ENCODE results near the gene SLC39A11.
"Not testable (repeated sequence)": the region's sequence is repeated elsewhere in the genome, so short reads cannot be mapped to it uniquely, and the experiment has no call there.

SLC39A11 gene

GRCh38 chr17:73069841-73070240, 22.6 kb downstream of the SLC39A11 start:
- no peak for DNase-seq

DNA sequence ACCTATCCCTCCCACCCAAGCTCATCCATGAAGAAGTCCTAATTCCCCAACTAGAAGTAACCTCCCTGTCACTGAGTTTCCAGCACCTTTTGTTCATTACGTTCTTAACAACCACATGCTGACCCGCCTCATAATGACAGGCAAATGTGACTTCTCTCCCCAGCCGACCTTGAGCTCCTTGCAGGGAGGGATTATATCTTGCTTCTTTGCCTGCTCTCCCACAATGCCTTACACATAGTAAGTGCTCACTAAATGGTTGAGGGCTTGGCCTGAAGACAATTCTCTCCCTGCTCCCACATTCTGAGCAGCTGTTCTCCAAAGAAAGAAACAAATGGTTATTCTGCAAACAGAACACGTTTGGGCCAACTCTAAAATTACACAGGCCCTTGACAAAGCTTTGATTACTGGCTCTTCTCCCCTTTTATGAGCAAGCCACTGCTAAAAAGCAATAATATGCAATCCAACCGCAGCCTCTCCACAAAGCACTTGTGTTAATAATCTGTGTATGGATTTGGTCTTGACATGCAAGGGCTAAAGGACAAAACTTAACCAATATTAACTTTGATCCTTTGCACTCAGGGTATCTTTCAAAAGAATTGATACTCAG, 23.2 kb downstream of the SLC39A11 start:
- DNase-seq: no peak

- peak; percentile 63 for DNase-seq
Measured at GRCh38 chr17:73068322-73069153, 23.9 kb downstream of the SLC39A11 start.

DNA sequence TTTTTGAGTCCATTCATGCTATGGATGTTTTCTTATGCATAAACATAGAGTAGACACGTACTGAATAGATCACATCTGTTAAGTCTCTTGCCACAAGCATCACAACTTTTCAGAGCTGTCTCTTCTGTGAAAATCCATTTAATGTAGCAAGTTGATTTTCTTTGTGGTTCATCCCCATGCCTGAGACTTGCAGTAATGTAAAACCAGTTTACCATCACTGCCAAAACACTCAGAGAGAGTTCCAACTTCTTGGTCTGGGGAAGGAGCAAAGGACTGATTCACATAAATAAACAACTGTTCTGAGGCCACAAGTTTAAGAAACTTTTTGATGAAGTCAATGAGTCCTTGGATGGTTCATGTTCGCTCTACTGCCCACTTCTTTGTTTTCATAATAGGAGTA, 24.8 kb downstream of the SLC39A11 start:
- peak; percentile 87 for DNase-seq

GRCh38 chr17:73067075-73067474, 25.4 kb downstream of the SLC39A11 start:
- no peak for DNase-seq

GRCh38 chr17:73066148-73066884, 26.2 kb downstream of the SLC39A11 start:
- DNase-seq: no peak

GRCh38 chr17:73065376-73065775, 27.1 kb downstream of the SLC39A11 start:
- no peak for DNase-seq

DNA sequence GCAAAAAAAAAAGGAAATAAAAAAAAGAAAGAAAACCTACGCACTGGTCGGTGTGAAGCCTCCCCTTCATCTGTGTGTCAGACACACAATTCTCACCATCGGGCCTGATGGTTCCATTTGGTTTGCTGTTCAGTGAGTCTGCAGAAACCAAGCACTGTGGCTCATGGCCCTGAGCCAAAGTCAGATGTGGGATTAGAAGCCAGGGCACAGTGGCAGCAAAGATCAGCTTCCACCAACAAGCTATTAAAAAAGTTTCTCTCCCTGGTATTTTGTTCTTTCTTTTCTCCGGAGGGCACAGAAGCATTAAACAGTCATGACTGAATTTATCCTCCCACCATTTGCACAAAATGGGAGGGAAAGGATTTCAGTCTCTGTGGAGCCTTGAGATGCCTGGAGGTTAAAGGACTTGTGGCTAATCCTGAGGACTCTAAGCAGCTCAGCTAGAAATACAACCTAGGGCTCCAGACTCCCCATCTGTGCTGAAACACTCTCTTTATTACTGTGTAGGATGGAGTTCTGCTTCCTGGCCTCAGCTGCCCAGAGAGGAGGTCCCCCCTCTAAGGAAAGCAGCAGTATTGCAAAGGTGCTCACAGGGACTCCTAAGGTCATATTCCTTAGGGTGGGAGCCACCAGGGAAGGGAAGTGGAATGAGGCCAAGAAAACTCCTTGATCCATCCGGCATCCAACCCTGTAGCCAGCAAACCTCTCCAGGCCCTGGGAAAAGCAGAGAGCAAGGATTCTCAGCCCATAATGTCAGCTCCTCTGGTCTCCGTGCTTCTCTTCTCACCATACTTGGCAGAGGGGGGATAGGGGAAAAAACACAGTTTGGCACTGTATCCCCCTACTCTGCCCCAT, 28.2 kb downstream of the SLC39A11 start:
- DNase-seq: no peak

DNA sequence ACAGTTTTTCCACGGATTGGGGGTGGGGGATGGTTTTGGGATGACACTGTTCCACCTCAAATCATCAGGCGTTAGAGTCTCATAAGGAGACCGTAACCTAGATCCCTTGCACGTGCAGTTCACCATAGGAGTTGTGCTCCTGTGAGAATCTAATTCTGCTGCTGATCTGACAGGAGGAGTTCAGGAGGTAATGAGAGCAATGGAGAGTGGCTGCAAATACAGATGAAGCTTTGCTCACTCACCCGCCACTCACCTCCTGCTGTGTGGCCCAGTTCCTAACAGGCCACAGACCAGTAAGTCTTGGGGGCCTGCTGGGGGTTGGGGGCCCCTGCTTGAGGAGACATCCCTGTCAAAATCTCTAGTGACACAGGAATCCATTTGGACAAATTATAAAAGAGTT, 29.8 kb downstream of the SLC39A11 start:
- DNase-seq: no peak

GRCh38 chr17:73061161-73061560, 31.3 kb downstream of the SLC39A11 start:
- no peak for DNase-seq

DNA sequence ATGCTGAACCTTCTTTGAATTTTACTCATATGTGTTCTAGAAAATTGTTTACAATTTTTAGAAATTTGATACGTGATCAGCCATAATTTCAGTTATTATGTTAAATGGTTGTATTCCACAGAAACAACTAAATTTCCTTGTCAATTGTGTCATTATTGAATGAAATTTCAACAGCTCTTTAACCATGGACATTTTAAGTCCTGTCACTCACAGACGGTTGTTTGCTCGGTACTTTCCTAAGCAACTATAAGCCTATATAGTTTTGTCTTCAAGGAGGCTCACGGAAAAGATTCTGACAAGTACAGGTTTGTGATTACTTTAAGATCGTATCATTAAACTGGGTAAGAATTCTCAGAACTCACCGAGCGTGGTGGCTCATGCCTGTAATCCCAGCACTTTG, 31.8 kb downstream of the SLC39A11 start:
- DNase-seq: no peak

DNA sequence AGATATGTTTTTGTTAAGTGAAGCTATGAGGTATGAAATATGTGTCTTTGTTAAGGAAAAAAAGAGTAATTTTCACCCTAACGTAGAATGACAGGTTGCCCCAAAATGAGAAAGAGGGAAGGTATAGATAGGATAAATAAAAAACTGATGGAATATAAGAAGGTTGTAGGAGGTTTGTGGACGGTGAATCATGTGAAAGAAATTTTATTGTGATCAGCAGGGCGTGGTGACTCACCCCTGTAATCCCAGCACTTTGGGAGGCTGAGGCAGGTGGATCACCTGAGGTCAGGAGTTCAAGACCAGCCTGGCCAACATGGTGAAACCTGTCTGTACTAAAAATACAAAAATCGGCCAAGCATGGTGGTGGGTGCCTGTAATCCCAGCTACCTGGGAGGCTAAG, 32.8 kb downstream of the SLC39A11 start:
- not testable (repeated sequence) for DNase-seq

- peak; percentile 56 for DNase-seq
Measured at GRCh38 chr17:73058022-73058421, 34.5 kb downstream of the SLC39A11 start.

DNA sequence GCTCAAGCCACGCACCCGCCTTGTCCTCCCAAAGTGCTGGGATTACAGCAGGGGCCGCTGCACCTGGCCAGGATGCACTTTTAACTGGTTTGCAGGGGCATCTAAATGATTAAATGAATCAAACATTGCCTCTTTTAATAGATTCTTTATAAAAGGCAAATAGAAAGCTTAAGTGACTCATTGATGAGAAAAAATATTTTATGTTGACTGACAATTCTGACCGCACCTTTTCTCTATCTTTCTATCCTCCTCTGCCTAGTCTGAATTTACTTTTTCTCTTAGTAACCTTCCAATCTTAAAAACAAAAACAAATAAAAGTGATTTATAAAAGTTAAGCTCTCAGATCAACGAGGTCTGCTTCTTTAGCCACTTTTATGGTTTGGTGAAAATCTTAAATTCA, 35.3 kb downstream of the SLC39A11 start:
- DNase-seq: no peak

DNA sequence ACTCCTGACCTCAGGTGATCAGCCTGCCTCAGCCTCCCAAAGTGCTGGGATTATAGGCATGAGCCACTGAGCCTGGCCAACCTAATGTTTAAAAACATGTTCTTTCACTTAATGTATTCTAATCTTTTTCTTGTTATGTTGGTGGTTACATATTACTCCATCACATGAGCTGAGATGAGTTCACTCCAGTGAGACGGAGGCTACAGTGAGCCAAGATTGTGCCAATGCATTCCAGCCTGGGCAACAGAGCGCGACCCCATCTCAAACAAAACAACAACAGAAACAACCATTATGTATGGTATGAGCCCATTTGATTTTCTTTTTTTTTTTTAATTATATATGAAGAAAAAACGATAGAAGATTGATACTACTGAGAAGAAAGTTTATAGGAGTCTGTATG, 39.6 kb downstream of the SLC39A11 start:
- no peak for DNase-seq

- no peak for DNase-seq
Measured at GRCh38 chr17:73050797-73051196, 41.7 kb downstream of the SLC39A11 start.

GRCh38 chr17:73048170-73048569, 44.3 kb downstream of the SLC39A11 start:
- DNase-seq: no peak

DNA sequence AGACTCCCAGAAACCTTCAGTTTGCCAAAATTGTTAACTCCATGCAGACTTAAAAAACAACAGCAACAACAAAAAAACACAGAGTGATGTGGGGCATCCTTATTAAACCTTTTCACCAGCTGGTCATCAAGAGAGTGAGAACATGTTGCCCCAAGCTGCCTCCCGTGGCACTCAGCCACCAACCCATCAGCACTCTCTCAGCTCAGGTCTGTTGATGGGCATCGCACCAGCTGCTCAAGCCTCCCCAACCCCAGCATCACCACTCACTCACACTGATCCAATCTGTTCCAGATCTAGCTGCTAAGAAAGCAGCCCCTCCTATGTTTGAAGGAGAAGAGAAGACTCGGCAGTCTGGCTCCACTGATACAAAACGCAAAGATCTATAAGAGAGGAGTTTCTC, 46.8 kb downstream of the SLC39A11 start:
- DNase-seq: no peak

DNA sequence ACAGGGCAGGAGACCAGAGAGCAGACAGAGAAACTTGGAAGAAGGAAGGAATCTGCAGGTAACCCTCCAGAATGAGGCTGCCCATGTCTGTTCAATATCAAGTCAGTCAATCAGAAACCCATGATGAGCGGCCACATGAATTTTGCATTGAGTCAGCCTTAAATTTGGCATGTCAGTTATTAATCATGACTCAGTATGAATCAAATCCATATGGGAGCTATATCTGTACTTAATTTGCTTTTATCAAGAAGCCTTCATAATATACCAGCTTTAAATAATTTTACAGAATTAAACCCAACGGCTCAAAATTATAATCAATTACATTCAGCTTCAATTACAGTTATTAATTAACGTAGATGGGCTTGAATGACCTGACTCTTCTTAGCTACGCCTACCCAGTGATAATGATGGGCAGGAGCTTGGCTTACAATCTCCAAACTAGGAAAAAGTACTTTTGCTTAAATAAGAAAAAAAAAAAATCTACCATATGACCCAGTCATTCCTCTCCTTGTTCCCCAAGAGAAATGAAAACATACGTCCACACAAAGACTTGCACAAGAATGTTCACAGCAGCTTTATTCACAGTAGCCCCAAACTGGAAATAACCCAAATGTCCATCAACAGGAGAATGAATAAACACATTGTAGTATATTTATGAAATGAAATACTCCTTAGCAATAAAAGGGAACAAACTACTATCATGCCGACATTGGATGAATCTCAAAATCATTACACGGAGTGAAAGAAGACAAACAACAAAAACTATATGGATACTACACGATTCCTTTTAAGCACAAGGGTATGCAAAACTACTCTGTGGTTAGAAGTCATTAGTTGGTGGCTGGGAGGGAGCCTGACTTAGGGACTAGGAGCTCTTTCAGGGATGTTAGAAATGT, 48.6 kb downstream of the SLC39A11 start:
- peak; percentile 91 for DNase-seq

- DNase-seq: peak; percentile 53
Measured at GRCh38 chr17:73042809-73043685, 49.4 kb downstream of the SLC39A11 start.
